Measurements from ENCODE around the gene SRRM3. TPM values are rescaled to one million over a fixed set of nuclear protein-coding genes. Genes with fewer than 3 reads are reported as not detected.
A peak's percentile ranks its signal among the peaks of the same experiment; 100 is the strongest.

Gene SRRM3
- total and polyA plus RNA-seq, 9 of the 15 experiments (the other 6 are each of a cell fraction or from before 2014, with no cell fraction given), result 0.04 to 0.91 (median 0.46) TPM; not detected in 2

DNA sequence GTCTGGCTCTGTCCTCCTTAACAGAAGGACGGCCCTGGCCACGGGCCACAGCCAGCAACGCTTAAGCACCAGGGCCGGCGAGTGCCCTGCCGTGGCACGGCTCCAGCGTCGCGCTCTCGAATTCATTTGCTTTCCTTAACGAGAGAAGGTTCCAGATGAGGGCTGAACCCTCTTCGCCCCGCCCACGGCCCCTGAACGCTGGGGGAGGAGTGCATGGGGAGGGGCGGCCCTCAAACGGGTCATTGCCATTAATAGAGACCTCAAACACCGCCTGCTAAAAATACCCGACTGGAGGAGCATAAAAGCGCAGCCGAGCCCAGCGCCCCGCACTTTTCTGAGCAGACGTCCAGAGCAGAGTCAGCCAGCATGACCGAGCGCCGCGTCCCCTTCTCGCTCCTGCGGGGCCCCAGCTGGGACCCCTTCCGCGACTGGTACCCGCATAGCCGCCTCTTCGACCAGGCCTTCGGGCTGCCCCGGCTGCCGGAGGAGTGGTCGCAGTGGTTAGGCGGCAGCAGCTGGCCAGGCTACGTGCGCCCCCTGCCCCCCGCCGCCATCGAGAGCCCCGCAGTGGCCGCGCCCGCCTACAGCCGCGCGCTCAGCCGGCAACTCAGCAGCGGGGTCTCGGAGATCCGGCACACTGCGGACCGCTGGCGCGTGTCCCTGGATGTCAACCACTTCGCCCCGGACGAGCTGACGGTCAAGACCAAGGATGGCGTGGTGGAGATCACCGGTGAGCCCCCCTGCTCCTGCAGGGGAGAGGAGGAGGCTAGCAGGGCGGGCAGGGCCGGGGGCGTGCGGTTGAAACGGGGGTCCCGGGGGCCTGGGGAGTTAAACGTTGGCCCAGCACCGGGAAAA is 100.9 kb downstream of the SRRM3 start, which contains the start of gene HSPB1 (continued):
- TF ChIP-seq TOE1 (IDR thresholded peaks at IDR 0.05; ENCODE audit: borderline replicate concordance) (no peak; the same call in 1 of the 2 replicates), TOE1 (CRISPR knock-in tag; IDR thresholded peaks at IDR 0.05; ENCODE audit: borderline replicate concordance, low read depth) (no peak; the same call in 1 of the 2 replicates), SIX5 (IDR thresholded peaks at IDR 0.05; ENCODE audit: borderline replicate concordance in 1 of 2, insufficient read depth in 1 of 2, low read depth in 1 of 2, low read length in 2 of 2) (no peak), ELF1 (tag; IDR thresholded peaks at IDR 0.05) (no peak), HDAC3 (IDR thresholded peaks at IDR 0.05; ENCODE audit: borderline replicate concordance, partially characterized antibody) (no peak), IFI16 (CRISPR knock-in tag; IDR thresholded peaks at IDR 0.05) (no peak), NCOA2 (IDR thresholded peaks at IDR 0.05; ENCODE audit: partially characterized antibody in 2 of 2) (no peak), ZNF263 (CRISPR knock-in tag; IDR thresholded peaks at IDR 0.05; ENCODE audit: borderline replicate concordance) (peak; percentile 50; the same call in 1 of the 2 replicates), FOXM1 (IDR thresholded peaks at IDR 0.05; ENCODE audit: low read depth) (peak; percentile 30; the same call in 1 of the 2 replicates), FOXM1 (CRISPR knock-in tag; IDR thresholded peaks at IDR 0.05; ENCODE audit: low read depth) (peak; percentile 12; the same call in 1 of the 2 replicates), MBD2 (IDR thresholded peaks at IDR 0.05; ENCODE audit: borderline replicate concordance, low read depth) (peak; percentile 64; the same call in 1 of the 2 replicates), ZC3H8 (IDR thresholded peaks at IDR 0.05) (no peak)
- TF ChIP-seq, protein P1, sequence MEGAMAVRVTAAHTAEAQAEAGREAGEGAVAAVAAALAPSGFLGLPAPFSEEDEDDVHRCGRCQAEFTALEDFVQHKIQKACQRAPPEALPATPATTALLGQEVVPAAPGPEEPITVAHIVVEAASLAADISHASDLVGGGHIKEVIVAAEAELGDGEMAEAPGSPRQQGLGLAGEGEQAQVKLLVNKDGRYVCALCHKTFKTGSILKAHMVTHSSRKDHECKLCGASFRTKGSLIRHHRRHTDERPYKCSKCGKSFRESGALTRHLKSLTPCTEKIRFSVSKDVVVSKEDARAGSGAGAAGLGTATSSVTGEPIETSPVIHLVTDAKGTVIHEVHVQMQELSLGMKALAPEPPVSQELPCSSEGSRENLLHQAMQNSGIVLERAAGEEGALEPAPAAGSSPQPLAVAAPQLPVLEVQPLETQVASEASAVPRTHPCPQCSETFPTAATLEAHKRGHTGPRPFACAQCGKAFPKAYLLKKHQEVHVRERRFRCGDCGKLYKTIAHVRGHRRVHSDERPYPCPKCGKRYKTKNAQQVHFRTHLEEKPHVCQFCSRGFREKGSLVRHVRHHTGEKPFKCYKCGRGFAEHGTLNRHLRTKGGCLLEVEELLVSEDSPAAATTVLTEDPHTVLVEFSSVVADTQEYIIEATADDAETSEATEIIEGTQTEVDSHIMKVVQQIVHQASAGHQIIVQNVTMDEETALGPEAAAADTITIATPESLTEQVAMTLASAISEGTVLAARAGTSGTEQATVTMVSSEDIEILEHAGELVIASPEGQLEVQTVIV (CRISPR knock-in tag; IDR thresholded peaks at IDR 0.05; ENCODE audit: borderline replicate concordance), result no peak

Measured in K562 (cell line).